Measurements from ENCODE around the gene CD247.

CD247 gene

DNA sequence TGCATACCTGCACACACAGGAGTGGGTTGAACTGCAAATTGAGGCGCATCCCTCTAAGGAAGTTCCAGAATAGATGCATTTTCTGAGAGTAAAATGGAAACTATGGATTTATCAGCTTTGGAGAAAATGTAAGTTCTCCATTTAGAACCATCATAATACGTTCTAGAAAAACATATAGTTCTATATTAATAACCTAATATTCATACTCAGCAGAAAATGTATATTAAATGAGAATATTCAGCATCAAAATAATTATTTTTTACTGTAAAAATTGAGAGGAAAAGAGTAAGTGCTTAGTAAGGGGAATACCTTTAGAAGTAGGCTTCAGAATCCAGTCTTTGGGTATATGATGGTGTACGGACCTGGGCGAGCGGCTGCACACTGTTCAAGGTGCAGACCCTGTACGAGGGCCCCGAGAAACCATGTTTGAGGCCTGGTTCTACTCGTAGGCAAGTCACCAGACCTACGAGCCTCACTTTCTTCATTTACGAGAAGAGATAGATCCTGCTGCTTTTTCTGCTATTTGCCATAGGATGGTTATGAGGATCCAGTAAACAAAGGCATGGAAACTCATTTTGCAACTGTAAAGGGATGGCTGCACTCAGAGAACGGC, 6.8 kb downstream of the CD247 start:
- DNase-seq, result no peak
- Histone ChIP-seq H3K9me2 (replicated peaks; ENCODE audit: insufficient read depth, low read length) (no peaks in the 10 kb centered on the region), H3K4me3 (ENCODE audit: low read length) (no peak overlapping the region), H3K36me3 (replicated peaks; ENCODE audit: insufficient read depth, low read length) (no peaks in the 10 kb centered on the region), H3K9ac (ENCODE audit: low read length) (no peak overlapping the region), H4K20me1 (ENCODE audit: insufficient read depth, low read length) (no peaks in the 10 kb centered on the region), H3K79me2 (ENCODE audit: low read length) (no peaks in the 10 kb centered on the region), H3K9me3 (replicated peaks; ENCODE audit: insufficient read depth, low read length) (no peaks in the 10 kb centered on the region), H3K27me3 (replicated peaks; ENCODE audit: insufficient read depth, low read length) (no peaks in the 10 kb centered on the region), H3K4me1 (ENCODE audit: low read length) (no peaks in the 10 kb centered on the region), H2AFZ (ENCODE audit: low read length) (no peak overlapping the region), H3K27ac (ENCODE audit: low read length) (no peak overlapping the region), H3F3A (ENCODE audit: insufficient read depth, low read length) (no peaks in the 10 kb centered on the region), H3K4me2 (ENCODE audit: low read depth, low read length) (no peak overlapping the region)
- no peak for TF ChIP-seq EZH2phosphoT487 (IDR thresholded peaks at IDR 0.05; ENCODE audit: low read length)
- no peak for TF ChIP-seq EZH2 (optimal IDR thresholded peaks at IDR 0.05; ENCODE audit: low read depth, low read length)
- TF ChIP-seq, protein P1, sequence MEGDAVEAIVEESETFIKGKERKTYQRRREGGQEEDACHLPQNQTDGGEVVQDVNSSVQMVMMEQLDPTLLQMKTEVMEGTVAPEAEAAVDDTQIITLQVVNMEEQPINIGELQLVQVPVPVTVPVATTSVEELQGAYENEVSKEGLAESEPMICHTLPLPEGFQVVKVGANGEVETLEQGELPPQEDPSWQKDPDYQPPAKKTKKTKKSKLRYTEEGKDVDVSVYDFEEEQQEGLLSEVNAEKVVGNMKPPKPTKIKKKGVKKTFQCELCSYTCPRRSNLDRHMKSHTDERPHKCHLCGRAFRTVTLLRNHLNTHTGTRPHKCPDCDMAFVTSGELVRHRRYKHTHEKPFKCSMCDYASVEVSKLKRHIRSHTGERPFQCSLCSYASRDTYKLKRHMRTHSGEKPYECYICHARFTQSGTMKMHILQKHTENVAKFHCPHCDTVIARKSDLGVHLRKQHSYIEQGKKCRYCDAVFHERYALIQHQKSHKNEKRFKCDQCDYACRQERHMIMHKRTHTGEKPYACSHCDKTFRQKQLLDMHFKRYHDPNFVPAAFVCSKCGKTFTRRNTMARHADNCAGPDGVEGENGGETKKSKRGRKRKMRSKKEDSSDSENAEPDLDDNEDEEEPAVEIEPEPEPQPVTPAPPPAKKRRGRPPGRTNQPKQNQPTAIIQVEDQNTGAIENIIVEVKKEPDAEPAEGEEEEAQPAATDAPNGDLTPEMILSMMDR (IDR thresholded peaks at IDR 0.05; ENCODE audit: low read length), result no peak

DNA sequence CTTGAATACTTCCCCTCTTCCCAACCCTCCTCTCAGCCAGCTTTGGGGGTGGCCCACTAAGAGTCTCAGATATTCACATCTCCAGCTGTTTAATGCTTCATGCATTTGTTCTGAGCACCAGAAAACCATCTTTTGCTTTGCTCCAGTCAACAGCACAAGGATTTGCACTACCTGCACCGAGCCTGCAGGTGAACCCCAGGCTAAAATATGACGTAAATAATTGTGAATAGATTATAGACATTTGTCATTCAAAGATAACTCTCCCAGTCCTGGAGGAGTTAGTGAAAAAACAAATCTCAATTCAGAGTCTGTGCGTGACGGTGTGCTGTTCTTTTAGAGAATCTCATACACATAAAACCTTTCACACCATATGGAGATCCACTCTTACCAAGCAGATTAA, 7.4 kb downstream of the CD247 start:
- DNase-seq, result no peak
- no peaks in the 10 kb centered on the region for H3K27me3 ChIP-seq (replicated peaks; ENCODE audit: insufficient read depth, low read length)
- H3K4me2 ChIP-seq (ENCODE audit: low read depth, low read length), result no peak overlapping the region
- H3K9ac ChIP-seq (ENCODE audit: low read length), result no peak overlapping the region
- TF ChIP-seq EZH2phosphoT487 (IDR thresholded peaks at IDR 0.05; ENCODE audit: low read length) (no peak), EZH2 (optimal IDR thresholded peaks at IDR 0.05; ENCODE audit: low read depth, low read length) (no peak)
- TF ChIP-seq, protein P1 (IDR thresholded peaks at IDR 0.05; ENCODE audit: low read length), result no peak
- no peaks in the 10 kb centered on the region for H3F3A ChIP-seq (ENCODE audit: insufficient read depth, low read length)
- H3K4me1 ChIP-seq (ENCODE audit: low read length), result no peaks in the 10 kb centered on the region
- no peak overlapping the region for H3K4me3 ChIP-seq (ENCODE audit: low read length)
- no peaks in the 10 kb centered on the region for H3K9me3 ChIP-seq (replicated peaks; ENCODE audit: insufficient read depth, low read length)
- H3K36me3 ChIP-seq (replicated peaks; ENCODE audit: insufficient read depth, low read length), result no peaks in the 10 kb centered on the region
- no peaks in the 10 kb centered on the region for H3K79me2 ChIP-seq (ENCODE audit: low read length)
- H4K20me1 ChIP-seq (ENCODE audit: insufficient read depth, low read length), result no peaks in the 10 kb centered on the region
- no peak overlapping the region for H3K27ac ChIP-seq (ENCODE audit: low read length)
- H3K9me2 ChIP-seq (replicated peaks; ENCODE audit: insufficient read depth, low read length), result no peaks in the 10 kb centered on the region
- H2AFZ ChIP-seq (ENCODE audit: low read length), result no peak overlapping the region

DNA sequence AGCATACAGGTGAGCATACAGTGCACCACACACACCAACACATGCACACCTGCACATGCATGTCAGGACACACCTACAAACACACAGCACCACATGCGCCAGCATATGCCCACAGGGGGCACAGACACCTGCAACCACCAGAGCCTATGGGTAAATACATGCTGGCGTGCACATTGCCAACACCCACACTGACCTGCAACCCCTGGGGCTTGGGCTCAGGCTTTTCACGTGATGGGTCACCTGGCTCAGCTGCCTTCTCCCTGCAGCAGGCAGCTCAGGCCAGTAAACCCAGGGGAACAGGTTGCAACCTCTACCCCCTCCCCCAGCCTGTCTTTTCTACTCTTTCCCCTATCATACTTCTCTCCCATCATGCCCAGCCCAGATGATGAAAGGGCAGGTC, 8.1 kb downstream of the CD247 start:
- Histone ChIP-seq H3K9me2 (replicated peaks; ENCODE audit: insufficient read depth, low read length) (no peaks in the 10 kb centered on the region), H3K4me2 (ENCODE audit: low read depth, low read length) (no peak overlapping the region), H3K4me3 (ENCODE audit: low read length) (no peak overlapping the region), H3F3A (ENCODE audit: insufficient read depth, low read length) (no peaks in the 10 kb centered on the region), H3K4me1 (ENCODE audit: low read length) (no peaks in the 10 kb centered on the region), H4K20me1 (ENCODE audit: insufficient read depth, low read length) (no peaks in the 10 kb centered on the region), H3K9ac (ENCODE audit: low read length) (no peak overlapping the region), H3K27ac (ENCODE audit: low read length) (no peak overlapping the region), H3K27me3 (replicated peaks; ENCODE audit: insufficient read depth, low read length) (no peaks in the 10 kb centered on the region), H3K79me2 (ENCODE audit: low read length) (no peaks in the 10 kb centered on the region), H3K9me3 (replicated peaks; ENCODE audit: insufficient read depth, low read length) (no peaks in the 10 kb centered on the region), H2AFZ (ENCODE audit: low read length) (no peak overlapping the region), H3K36me3 (replicated peaks; ENCODE audit: insufficient read depth, low read length) (no peaks in the 10 kb centered on the region)
- TF ChIP-seq, protein P1 (IDR thresholded peaks at IDR 0.05; ENCODE audit: low read length), result no peak
- TF ChIP-seq EZH2phosphoT487 (IDR thresholded peaks at IDR 0.05; ENCODE audit: low read length) (no peak), EZH2 (optimal IDR thresholded peaks at IDR 0.05; ENCODE audit: low read depth, low read length) (no peak)
- no peak for DNase-seq
